ENCODE data around the gene TAOK3.

DNA sequence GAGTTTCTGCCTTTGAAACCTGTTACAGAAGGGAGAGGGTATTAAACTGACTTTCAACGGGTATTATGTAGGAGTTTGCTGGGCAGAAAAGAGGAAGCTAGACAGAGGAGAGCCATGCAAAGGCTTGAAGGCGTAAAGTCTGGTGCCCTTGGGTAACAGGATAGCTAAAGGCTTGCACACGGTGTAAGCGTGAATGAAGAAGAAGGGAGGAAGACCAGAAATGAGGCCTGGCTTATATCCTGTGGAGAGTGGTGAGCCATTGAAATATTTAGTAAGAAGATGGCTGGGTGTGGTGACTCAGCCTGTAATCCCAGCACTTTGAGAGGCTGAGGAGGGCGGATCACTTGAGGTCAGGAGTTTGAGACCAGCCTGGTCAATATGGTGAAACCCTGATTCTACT is 26.2 kb upstream of the TAOK3 start:
- TF ChIP-seq, protein P1, sequence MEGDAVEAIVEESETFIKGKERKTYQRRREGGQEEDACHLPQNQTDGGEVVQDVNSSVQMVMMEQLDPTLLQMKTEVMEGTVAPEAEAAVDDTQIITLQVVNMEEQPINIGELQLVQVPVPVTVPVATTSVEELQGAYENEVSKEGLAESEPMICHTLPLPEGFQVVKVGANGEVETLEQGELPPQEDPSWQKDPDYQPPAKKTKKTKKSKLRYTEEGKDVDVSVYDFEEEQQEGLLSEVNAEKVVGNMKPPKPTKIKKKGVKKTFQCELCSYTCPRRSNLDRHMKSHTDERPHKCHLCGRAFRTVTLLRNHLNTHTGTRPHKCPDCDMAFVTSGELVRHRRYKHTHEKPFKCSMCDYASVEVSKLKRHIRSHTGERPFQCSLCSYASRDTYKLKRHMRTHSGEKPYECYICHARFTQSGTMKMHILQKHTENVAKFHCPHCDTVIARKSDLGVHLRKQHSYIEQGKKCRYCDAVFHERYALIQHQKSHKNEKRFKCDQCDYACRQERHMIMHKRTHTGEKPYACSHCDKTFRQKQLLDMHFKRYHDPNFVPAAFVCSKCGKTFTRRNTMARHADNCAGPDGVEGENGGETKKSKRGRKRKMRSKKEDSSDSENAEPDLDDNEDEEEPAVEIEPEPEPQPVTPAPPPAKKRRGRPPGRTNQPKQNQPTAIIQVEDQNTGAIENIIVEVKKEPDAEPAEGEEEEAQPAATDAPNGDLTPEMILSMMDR (IDR thresholded peaks at IDR 0.05; ENCODE audit: low read depth, low read length, poor library complexity, severe bottlenecking), result no peak
- no peak for TF ChIP-seq EZH2phosphoT487 (IDR thresholded peaks at IDR 0.05; ENCODE audit: borderline replicate concordance, low read length)

All from DOHH2 (cell line).